ENCODE results near the gene ARFGAP1.

The ARFGAP1 gene

DNA sequence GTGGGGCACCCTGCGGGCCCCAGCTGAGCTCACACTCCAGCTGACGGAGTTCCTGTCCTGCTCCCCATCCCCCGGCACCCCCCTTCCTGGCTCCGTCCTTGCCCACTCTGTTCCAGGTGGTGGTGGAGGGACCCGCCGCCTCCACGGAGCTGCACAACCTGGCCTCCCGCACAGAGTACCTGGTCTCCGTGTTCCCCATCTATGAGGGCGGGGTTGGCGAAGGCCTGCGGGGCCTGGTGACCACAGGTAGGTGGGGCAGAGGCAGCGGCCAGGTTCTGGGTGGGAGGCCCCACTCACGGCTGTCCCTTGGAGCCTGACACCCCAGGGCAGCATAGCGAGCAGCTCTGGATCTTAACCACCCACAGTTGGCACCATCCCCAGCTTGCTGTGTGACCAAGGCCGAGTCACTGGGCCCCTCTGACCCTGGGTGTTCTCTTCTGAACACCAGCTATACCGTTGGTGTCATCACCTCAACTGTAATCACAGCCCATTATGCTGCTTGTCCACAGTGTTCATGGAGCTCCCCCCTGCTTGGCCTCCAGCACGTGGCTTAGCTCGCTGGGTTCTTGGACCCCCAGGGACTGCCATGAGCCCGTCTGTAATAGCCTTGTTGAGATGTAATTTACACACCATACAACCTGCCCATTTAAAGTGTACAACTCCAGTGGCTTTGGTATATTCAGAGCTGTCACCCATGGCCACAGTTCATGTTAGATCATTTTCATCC lies 37.8 kb downstream of the ARFGAP1 start:
- no peak for DNase-seq

- no peak for DNase-seq
Observed at GRCh38 chr20:63311186-63311832, 38.7 kb downstream of the ARFGAP1 start.

DNA sequence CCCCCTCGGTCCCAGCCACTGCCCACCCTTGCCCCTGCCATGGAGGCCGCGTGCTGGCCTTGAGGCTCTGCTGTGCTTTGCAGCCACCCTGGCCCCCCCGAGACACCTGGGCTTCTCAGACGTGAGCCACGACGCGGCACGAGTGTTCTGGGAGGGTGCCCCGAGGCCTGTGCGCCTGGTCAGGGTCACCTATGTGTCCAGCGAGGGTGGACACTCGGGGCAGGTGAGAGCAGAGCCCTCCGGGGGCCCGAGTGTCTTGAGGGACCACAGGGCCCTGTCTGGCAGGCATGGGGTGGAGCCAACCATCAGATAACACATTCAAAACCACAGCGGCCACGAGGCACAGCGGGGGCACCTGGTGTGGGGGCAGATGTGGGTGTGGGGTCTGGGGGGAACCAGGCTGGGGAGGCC lies 39.2 kb downstream of the ARFGAP1 start:
- DNase-seq, result no peak

DNA sequence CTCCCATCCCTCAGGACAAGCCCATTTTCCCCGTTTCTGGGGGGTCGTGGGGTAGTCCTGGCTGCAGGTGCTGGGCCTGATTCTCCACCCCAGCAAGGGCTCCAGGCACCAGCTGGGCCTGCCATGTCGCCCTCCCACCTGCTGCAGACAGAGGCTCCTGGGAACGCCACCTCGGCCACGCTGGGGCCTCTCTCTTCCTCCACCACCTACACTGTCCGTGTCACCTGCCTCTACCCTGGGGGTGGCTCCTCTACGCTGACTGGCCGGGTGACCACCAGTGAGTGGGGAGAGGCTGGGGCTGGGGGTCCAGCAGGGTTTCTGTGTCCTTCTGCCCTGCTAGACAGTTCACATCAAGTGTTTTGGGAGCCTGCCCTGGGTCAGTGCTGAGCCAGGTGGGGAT lies 39.7 kb downstream of the ARFGAP1 start:
- no peak for DNase-seq

- DNase-seq, result no peak
Observed at GRCh38 chr20:63312690-63313348, 40.2 kb downstream of the ARFGAP1 start.

DNA sequence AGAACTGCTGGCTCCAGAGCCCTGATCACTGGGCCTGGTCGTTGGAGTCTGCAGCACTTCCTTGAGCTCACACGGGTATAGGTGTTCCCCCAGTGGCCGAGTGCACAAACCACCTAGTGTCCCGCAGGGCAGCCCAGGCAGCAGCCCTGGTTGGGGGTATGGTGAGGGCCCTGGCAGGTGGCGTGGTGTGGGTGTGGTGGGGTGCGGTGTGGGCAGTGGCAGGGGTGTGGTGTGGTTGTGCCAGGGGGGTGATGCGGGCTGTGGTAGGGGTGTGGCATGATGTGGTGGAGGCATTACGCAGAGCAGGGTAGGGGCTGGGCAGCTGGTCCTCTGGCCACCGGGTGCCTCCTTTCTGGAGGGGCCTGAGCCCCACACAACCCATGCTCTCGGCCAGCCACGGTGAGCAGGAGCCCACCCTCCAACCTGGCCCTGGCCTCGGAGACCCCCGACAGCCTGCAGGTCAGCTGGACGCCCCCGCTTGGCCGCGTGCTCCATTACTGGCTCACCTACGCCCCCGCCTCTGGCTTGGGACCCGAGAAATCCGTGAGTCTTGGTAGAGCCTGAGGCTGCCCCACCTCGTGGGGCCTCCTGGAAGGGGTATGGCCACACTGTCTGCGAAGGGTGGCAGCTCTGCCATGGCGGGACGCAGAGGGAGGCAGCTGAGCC lies 40.9 kb downstream of the ARFGAP1 start:
- DNase-seq, result no peak

- no peak for DNase-seq
Observed at GRCh38 chr20:63314015-63314471, 41.4 kb downstream of the ARFGAP1 start.

DNA sequence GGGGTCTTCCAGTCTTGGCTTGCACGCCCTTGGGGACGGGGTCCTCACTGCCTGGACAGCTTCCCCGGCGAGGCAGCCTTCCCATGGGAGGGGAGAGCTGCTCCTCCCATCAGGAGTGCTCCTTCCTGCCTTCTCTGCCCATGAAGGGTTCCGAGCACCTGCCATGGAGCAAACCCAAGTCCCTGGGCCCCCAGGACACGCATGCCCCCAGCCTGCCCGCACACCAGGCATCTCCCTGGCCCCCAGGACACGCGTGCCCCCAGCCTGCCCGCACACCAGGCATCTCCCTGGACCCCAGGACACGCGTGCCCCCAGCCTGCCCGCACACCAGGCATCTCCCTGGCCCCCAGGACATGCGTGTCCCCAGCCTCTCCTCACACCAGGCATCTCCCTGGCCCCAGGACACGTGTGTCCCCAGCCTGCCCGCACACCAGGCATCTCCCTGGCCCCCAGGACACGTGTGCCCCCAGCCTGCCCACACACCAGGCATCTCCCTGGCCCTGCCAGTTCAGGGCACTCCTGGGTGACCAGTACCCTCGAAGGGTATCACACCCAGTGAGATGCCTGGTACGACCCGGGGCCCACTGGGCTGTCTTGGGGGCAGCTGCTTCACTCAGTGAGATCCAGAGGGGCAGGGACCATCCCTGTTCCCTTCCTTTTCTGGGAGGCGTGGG lies 42.1 kb downstream of the ARFGAP1 start:
- DNase-seq, result no peak

- no peak for DNase-seq
Observed at GRCh38 chr20:63315240-63315689, 42.7 kb downstream of the ARFGAP1 start.

- DNase-seq, result no peak
Observed at GRCh38 chr20:63315731-63316491, 43.3 kb downstream of the ARFGAP1 start.

- DNase-seq, result no peak
Observed at GRCh38 chr20:63316502-63316921, 43.9 kb downstream of the ARFGAP1 start.

- DNase-seq, result no peak
Observed at GRCh38 chr20:63317061-63317460, 44.4 kb downstream of the ARFGAP1 start.

DNA sequence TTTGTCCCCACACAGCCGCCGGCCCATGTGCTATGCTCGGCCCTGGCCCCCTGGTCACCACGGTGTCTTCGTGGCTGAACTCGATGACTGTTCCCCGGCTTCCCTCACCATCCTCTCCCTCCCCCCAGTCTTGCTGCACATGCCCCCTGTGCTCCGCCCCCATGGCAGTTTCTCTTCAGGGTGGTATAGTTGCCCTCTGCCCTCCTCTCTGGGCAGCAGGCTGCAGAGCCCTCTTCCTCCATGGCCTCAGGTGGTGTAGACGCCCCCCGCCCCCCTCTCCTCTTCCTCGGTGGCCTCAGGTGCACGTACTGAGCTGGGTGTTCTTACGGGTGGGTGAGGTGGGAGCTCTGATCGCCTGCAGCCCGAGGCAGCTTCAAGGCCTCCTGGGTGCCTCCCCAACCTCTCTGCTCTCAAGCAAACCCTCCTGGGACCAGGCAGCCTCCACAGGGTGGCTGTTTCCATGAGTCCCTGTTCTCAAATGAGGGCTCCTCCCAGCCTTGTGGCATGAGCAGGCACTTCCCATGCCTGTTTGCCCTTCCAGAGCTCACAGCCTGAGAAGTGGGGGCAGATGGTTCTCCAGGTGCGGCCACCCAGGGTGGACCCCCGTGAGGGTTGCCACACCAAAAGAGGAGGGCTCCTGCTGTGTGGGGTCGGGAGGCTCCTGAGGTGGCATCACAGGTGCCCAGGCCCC lies 45.1 kb downstream of the ARFGAP1 start:
- DNase-seq, result no peak

DNA sequence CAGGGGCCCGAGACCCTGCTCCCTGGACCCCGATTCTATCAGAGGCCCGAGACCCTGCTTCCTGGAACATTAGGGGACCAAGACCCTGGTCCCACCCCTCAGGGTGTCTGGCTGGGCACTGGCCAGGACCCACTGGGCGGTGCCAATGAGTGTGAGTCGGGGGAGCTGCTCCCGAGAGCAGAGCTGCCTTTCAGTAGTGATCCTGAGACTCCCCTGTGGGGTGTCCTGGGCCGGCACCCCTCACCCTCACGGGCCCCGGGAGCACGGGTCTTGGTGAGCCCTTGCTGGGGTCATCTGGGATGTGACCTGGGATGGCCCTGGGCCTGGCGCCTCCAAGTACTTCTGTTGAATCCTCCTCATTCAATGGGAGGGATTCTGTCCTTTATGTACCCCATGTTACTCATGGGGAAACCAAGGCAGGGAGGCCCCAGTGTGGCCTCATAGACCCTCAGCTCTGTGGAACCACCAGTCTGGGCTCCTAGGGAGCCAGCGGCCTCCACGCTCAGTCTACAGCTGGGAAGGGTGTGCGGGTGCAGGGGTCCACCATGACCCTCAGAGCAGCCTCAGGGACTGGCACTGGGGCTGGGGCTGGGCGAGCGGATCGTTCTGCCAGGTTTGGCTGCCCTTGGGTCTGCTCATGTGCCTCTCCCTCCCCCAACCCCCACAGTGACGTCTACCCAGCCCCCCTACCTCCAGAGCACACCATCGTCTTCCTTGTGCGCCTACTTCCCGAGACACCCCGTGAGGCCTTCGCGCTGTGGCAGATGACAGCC lies 46.0 kb downstream of the ARFGAP1 start:
- no peak for DNase-seq

DNA sequence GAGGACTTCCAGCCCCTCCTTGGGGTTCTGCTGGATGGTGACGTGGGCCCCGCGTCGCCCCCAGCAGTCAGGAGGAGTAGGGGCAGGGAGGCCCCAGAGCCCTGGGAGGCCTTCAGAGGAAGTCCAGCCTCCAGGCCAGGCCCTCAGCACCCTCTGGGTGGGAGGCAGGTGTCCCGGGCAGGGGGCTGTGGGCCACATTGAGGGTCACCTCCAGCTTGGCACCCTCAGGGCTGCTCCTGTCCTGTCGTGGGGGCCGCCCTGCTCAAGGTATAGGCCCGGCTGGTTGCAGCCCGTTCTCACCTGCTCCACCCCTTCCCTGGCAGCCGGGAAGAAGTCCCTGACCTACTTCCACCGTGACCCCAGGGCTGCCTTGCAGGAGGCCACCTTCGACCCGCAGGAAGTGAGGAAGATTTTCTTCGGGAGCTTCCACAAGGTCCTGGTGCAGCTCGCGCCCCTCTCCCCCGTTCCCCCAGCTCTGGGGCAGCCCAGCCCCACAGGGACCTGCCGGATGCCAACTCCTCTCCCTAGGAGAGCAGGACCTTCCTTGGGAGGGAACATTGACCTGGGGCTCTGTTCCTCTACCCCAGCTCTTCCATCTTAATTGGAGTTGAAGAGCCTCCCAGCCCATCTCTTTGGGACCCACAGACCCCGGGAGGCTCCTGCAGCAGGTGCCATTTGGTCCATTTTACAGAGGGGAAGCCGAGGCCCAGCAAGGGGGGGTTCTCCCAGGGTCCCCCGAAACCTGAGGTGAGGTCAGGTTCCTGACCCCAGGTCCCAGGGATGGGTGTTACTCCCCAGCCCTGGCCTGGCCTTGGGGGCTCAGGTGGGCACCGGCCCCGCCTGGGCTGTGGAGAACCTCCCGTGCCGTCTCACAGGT lies 46.8 kb downstream of the ARFGAP1 start:
- DNase-seq, result no peak

GRCh38 chr20:63320041-63320511 lies 47.5 kb downstream of the ARFGAP1 start:
- DNase-seq, result no peak

DNA sequence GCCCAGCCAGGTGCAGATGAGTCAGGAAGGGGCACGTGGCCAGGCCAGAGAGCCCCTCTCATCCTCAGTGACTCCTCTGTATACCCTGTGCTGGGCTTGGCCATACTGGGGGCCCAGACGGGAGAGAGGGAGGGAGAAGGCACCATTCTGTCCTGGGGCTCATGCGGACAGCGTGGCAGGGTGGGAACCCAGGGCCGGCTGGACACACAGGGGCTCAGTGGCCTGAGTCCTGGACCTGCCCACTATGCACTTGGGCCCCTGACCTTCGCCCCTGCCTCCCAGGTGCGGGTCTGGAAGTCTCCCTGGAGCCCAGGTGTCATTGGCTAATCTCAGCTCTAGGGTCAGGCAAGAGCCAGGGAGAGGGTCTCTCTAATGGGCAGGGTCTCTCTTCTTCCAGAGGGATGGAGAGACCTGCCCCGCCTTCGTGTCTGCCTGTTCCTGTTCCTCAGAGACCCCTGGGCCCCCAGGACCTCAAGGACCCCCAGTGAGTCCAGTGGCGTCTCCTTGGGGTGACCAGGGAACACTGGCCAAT lies 48.1 kb downstream of the ARFGAP1 start:
- no peak for DNase-seq

GRCh38 chr20:63321148-63321831 lies 48.7 kb downstream of the ARFGAP1 start:
- no peak for DNase-seq
